ENCODE data around the gene GPC1. TPM values are rescaled to one million over a fixed set of nuclear protein-coding genes. Genes with fewer than 3 reads are reported as not detected.

Gene GPC1
- total and polyA plus RNA-seq, 8 donors: 6.3 to 117 (median 23.2) TPM

GRCh38 chr2:240464514-240465241, 29.2 kb downstream of the GPC1 start:
- H3K4me3 ChIP-seq: no peak overlapping the region
- H3K36me3 ChIP-seq: peaks cover 0 to 72% (median 48%) of the 10 kb centered on the region in 4 donors
- no peaks in the 10 kb centered on the region for H3K4me1 ChIP-seq
- no peaks in the 10 kb centered on the region for H3K27me3 ChIP-seq
- 90 to 96% (median 92%) methylated on average over 23 to 43 of the region's 43 CpGs for WGBS, 5 donors
- DNase-seq: peak; percentile 2 to 21
- intact Hi-C loops (cut with DNase I; ENCODE audit: low total_unique reads): no loop called here
- H3K27ac ChIP-seq: no peak overlapping the region
- TF ChIP-seq, protein P1, sequence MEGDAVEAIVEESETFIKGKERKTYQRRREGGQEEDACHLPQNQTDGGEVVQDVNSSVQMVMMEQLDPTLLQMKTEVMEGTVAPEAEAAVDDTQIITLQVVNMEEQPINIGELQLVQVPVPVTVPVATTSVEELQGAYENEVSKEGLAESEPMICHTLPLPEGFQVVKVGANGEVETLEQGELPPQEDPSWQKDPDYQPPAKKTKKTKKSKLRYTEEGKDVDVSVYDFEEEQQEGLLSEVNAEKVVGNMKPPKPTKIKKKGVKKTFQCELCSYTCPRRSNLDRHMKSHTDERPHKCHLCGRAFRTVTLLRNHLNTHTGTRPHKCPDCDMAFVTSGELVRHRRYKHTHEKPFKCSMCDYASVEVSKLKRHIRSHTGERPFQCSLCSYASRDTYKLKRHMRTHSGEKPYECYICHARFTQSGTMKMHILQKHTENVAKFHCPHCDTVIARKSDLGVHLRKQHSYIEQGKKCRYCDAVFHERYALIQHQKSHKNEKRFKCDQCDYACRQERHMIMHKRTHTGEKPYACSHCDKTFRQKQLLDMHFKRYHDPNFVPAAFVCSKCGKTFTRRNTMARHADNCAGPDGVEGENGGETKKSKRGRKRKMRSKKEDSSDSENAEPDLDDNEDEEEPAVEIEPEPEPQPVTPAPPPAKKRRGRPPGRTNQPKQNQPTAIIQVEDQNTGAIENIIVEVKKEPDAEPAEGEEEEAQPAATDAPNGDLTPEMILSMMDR (IDR thresholded peaks at IDR 0.05): no peak
- TF ChIP-seq POLR2A (IDR thresholded peaks at IDR 0.05): no peak
- TF ChIP-seq POLR2AphosphoS5 (IDR thresholded peaks at IDR 0.05): no peak
- TF ChIP-seq EP300 (IDR thresholded peaks at IDR 0.05): no peak
- no peaks in the 10 kb centered on the region for H3K9me3 ChIP-seq

GRCh38 chr2:240465268-240465764, 29.9 kb downstream of the GPC1 start:
- Histone ChIP-seq H3K4me1 (no peaks in the 10 kb centered on the region), H3K9me3 (no peaks in the 10 kb centered on the region), H3K4me3 (no peak overlapping the region), H3K27ac (no peak overlapping the region), H3K27me3 (no peaks in the 10 kb centered on the region), H3K36me3 (peaks cover 0 to 65% (median 46%) of the 10 kb centered on the region in 4 donors)
- TF ChIP-seq, protein P1 (IDR thresholded peaks at IDR 0.05): no peak
- TF ChIP-seq EP300 (IDR thresholded peaks at IDR 0.05) (no peak), POLR2A (IDR thresholded peaks at IDR 0.05) (no peak), POLR2AphosphoS5 (IDR thresholded peaks at IDR 0.05) (no peak)
- 92 to 96% (median 94%) methylated on average over 12 to 22 of the region's 22 CpGs; no CpG with 5 or more reads in 1 of the 5 donors for WGBS, 5 donors
- intact Hi-C loops (cut with DNase I; ENCODE audit: low total_unique reads): no loop called here
- peak; percentile 9 to 24 for DNase-seq

- DNase-seq: peak; percentile 4 to 20
- Histone ChIP-seq H3K27ac (no peak overlapping the region), H3K4me1 (no peaks in the 10 kb centered on the region), H3K27me3 (no peaks in the 10 kb centered on the region), H3K9me3 (no peaks in the 10 kb centered on the region), H3K4me3 (no peak overlapping the region), H3K36me3 (peaks cover 0 to 63% (median 43%) of the 10 kb centered on the region in 4 donors)
- TF ChIP-seq EP300 (IDR thresholded peaks at IDR 0.05): no peak
- TF ChIP-seq POLR2AphosphoS5 (IDR thresholded peaks at IDR 0.05): no peak
- TF ChIP-seq, protein P1 (IDR thresholded peaks at IDR 0.05): no peak
- TF ChIP-seq POLR2A (IDR thresholded peaks at IDR 0.05): no peak
- intact Hi-C loops (cut with DNase I; ENCODE audit: low total_unique reads): no loop called here
- WGBS, 5 donors: 67 to 79% (median 76%) methylated on average over 11 to 28 of the region's 28 CpGs
Measured at GRCh38 chr2:240465765-240466578, 30.5 kb downstream of the GPC1 start.

- WGBS, 5 donors: 81 to 92% (median 89%) methylated on average over 6 to 19 of the region's 19 CpGs
- Histone ChIP-seq H3K4me1 (no peaks in the 10 kb centered on the region), H3K36me3 (peaks cover 0 to 58% (median 40%) of the 10 kb centered on the region in 4 donors), H3K4me3 (no peak overlapping the region), H3K27me3 (no peaks in the 10 kb centered on the region), H3K9me3 (no peaks in the 10 kb centered on the region), H3K27ac (no peak overlapping the region)
- TF ChIP-seq POLR2A (IDR thresholded peaks at IDR 0.05): no peak
- TF ChIP-seq POLR2AphosphoS5 (IDR thresholded peaks at IDR 0.05): no peak
- no peak for TF ChIP-seq EP300 (IDR thresholded peaks at IDR 0.05)
- TF ChIP-seq, protein P1 (IDR thresholded peaks at IDR 0.05): no peak
- peak; percentile 17 to 26 for DNase-seq
- intact Hi-C loops (cut with DNase I; ENCODE audit: low total_unique reads): no loop called here
Measured at GRCh38 chr2:240466579-240467148, 31.2 kb downstream of the GPC1 start.
